Daoy (cell line): ENCODE data around the gene CAP2. TPM values are rescaled to one million over a fixed set of nuclear protein-coding genes. Genes with fewer than 3 reads are reported as not detected.
"Not testable (repeated sequence)": the region's sequence is repeated elsewhere in the genome, so short reads cannot be mapped to it uniquely, and the experiment has no call there.

Experiments used
- DNase-seq: peaks from one replicate; pipeline ENCODE4 v3.0.0-alpha.2; 2015; ENCODE audit warnings: low read depth
- total RNA-seq: library from RNA; depleted of rRNA; stranded (reverse); fragments of >200 nt; shearing (Covaris generic); gene quantifications from 2 replicates; pipeline ENCODE4 v1.2.3, GENCODE V29; 2014

CAP2 gene
- total RNA-seq, 1 experiment from 2014 or later, result 16.1 TPM

DNA sequence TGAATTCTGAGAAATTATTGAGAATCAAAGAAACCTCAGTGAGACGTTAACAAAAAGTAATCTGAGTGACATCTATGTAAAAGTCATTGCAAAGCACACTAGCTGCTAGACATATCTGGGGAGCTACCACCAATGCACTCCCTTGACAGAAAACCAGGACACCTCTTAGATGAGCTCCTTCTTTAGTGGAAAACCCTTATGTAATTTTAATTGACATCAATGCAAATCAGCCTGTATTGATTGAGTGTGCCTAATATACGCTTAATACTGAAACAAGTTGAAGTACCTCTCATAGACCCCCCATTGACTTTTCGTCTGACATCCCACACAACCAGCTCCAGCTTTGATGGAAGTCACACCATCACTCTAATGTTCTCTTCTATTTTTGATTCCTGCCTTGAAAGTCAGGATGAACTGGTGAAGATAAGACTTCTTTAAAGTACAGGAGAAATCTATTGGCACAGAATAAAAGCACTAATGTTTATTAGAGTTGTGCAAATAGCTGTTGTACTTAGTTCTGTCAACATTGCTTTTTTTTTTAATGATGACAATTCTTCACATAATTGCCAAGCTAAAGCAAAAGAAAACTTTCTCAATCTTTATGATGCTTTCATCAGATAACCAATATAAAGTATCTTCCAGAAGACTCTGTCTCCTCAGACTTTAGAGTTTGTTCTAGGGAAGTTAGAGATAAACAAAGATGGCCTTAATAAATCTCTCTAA, 108.7 kb downstream of the CAP2 start:
- no peak for DNase-seq

DNA sequence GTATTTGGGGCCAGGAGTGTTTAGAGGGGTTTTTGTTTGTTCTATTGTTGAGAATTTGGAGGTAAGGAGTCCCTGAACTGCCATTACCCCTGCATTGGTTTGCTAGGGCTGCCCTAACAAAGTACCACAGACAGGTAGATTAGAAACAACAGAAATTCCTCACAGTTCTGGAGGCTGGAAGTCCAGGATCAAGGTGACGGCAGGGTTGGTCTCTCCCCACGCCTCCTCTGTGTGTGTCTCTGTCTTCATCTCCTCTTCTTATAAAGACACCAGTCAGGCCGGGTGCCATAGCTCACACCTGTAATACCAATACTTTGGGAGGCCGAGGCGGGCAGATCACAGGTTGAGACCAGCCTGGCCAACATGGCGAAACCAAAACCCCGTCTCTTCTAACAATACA, 109.7 kb downstream of the CAP2 start:
- DNase-seq, result no peak

DNA sequence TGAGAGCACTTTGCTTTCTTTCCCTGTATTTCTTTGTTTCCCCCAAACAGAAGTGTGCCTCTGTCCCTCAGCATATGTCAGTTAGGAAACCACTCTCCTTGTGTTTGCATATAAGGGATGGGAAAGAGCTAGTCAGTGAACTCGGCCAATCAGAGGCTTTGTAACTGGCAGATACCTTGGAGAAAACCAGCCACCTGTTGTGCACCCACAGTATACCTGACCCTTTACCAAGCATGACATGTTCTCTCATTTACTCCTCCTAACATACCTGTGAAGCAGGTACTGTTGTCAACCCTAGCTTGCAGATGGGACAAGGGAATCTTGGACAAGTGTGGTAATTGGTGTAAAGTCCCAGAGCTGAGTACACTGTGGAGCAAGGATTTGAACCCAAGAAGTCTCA, 110.6 kb downstream of the CAP2 start:
- no peak for DNase-seq

- DNase-seq, result no peak
Measured at GRCh38 chr6:17505062-17505476, 111.7 kb downstream of the CAP2 start.

GRCh38 chr6:17505767-17506280, 112.4 kb downstream of the CAP2 start:
- peak; percentile 26 for DNase-seq

DNA sequence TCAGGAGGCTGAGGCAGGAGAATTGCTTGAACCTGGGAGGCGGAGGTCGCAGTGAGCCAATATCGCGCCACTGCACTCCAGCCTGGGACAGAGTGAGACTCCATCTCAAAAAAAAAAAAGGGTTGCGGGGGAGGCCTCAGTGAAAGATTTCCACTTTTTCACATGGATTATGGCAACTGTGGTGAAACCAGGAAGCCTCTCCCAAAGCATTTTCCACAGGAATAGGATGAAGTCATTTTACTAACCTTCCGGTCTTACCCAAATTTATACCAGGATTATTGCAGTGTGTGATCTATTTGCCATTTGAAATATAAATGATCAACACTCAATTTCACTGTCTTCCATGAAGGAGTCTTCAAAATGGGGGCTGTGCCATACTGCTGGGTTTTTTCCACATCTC, 113.1 kb downstream of the CAP2 start:
- no peak for DNase-seq

GRCh38 chr6:17506962-17507361, 113.6 kb downstream of the CAP2 start:
- no peak for DNase-seq

DNA sequence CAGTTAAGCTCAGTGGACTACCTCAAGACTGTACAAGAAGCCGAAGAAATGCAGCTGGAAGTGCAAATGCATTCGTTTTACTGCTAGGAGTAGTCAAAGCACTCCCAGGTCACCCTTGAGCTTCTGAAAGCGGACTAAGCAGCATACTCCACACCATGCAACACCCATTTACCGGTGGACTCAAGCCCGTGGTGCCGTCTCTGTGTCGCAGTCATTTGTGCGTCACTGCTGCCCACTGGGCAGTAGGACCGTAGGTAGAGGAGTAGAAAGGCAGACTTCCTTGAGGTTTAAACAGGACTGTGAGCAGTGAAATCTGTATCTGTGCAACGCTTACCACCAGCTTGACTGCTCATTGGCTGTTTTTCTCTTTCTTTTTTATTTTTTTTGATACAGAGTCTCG, 117.7 kb downstream of the CAP2 start:
- DNase-seq, result no peak

- DNase-seq, result no peak
Measured at GRCh38 chr6:17511580-17511979, 118.2 kb downstream of the CAP2 start.

DNA sequence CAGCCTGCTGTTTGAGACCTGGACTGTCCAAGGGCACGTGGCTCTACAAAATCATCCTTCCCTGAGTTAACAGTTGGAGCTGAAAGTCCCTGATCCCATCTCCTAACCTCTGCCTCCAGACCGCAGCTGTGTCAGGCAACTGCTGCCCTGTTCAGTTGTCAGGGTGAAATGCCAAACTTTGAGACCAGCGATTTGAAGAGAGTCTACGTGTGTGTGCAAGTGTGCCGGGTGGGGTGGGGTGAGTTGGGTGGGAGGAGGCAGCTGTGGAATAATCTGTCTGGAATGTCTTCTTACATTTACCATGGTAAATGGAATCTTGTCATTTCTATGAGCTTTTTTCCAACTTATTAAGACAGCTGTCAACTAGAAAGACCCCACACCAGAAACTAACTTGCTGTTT, 125.7 kb downstream of the CAP2 start:
- no peak for DNase-seq

DNA sequence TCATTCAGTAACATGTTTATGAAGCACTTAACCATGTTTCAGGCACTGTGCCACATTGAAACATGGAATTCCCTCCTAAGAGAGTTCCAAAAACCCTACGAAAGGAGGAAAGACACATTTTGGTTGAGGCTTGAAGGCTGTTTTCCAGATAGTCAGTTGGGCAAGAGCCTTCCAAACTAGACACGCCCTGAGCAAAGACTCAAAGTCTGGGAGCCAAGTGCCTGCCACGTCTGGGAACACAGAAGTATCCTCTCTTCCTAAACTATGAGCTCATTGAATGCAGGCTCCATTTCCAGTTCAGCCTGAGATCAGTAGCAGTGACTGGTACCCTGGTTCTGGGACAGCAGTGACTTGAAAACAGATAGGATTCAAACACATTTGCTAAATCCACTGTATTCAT, 132.2 kb downstream of the CAP2 start:
- no peak for DNase-seq

DNA sequence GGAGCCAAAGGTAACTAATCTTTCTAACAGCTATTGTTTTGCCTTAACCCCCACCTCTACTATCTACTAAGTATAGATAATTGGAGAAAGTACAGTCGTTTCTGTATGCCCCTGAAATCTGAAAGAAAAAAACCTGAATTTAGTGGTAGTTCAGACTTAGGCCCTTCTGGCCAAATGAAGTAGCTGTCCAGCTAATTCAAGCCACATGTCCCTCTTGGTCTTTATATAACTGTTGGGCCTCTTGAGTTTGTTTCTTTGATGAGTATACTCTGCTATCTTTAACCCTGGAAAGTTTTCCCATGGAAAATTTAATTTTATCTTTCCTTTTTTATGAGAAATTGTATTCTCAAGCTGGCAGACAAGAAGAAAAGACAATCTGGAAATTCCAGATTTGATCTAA, 133.7 kb downstream of the CAP2 start:
- no peak for DNase-seq

GRCh38 chr6:17530321-17530835, 137.0 kb downstream of the CAP2 start:
- DNase-seq, result no peak

DNA sequence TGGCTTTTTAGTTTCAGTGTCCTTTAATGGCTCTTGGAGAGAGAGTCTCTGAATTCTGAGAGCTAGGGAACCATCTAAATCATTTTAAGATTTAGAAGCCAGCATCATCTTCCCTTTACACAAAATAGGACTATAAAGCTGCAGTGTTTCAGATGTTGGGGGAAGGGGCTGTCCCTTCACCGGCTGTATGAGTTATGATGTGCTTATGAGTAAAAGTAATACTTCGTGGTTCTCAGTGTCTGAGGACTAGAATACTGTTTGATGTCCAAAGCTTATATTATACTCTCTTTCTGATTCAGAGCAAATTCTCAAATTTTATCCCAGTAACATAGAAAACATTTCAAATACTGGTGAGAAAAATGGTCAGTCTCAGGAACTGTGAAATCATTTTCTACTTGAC, 143.2 kb downstream of the CAP2 start:
- DNase-seq, result no peak

GRCh38 chr6:17542243-17542642, 148.8 kb downstream of the CAP2 start:
- DNase-seq, result no peak

GRCh38 chr6:17545681-17546080, 152.3 kb downstream of the CAP2 start:
- not testable (repeated sequence) for DNase-seq

- DNase-seq, result no peak
Measured at GRCh38 chr6:17551383-17551958, 158.1 kb downstream of the CAP2 start.

GRCh38 chr6:17552861-17553260, 159.5 kb downstream of the CAP2 start:
- DNase-seq, result no peak

DNA sequence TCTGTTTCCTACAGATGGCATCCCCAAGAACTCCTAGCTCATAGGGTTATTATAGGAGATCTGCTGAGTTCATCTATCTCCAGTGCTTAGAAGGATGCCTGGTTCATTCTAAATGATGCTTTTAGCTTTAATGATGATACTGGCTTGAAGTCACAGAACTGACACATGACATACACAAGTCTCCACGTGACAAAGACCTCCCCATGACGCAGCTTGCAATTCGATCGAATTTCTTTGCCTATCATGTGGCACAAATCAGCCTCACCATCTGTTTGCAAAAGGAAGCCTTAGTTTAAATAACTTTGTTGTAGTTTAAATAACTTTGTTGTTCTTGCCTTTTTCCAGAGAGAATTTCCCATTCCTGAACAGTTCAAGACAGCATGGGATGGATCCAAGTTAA, 162.6 kb downstream of the CAP2 start:
- DNase-seq, result no peak

DNA sequence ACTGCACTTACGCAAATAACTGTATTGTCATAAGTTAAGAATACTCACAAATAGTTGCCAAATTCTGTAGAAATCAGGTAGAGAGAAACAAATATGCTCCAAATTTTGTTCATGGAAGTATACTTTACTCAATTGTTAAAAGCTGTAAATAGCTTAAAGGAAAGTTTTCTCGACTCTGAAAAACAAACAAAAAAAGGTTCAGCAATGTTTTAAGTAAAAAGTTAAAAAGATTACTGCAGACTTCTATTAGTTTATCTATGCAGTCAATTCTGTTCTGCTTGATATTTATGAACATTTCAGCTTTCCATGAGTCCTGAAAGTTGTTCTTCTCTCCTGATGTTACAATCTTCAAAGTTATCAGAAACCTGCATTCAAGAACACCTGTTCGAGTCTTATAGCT, 169.2 kb downstream of the CAP2 start:
- no peak for DNase-seq

- DNase-seq, result no peak
Measured at GRCh38 chr6:17565399-17565798, 172.0 kb downstream of the CAP2 start.

DNA sequence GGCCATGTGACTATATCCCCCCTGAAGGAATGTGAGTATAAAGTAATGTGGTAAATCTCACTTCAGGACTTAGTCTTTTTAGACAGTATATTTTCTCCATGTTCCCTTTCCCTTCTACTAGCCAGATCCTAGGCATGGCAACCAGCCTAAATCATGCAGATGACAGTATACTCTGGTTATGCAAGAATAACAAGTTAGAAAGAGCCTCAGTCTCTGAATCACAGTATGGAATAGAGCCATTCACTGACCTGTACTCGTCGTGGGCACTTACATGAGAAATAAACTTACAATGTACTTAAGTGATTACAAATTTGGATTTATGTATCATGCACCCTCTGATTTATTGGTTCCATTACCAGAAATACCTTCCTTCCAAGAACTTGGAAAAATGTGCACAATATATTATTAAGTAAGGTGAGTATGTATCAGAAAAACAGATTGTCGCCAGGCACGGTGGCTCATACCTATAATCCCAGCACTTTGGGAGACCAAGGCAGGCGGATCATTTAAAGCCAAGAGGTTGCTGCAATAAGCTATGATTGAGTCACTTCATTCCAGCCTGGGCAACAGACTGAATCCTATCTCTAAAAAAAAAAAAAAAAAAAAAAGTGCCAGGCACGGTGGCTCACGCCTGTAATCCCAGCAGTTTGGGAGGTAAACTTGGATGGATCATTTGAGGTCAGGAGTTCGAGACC, 181.6 kb downstream of the CAP2 start:
- peak; percentile 22 for DNase-seq

GRCh38 chr6:17577059-17577458, 183.7 kb downstream of the CAP2 start:
- no peak for DNase-seq
